IMR-90 (cell line): ENCODE data around the gene CADM3.

Source experiments
- BHLHE40 ChIP-seq: fragments of 150-350 bp; IDR thresholded peaks from 2 replicates; pipeline ENCODE4 v1.6.1; 2016; ENCODE audit warnings: mild to moderate bottlenecking, low read depth, low read length
- CEBPB ChIP-seq: IDR thresholded peaks from 2 replicates; pipeline ENCODE4 v1.6.1; 2012; ENCODE audit warnings: low read depth, low read length, improper control_type of control experiment
- CHD1 ChIP-seq: IDR thresholded peaks from 2 replicates; pipeline ENCODE4 v1.6.1; 2012; ENCODE audit warnings: low read depth, low read length, improper control_type of control experiment
- CTCF ChIP-seq: conservative IDR thresholded peaks from 2 replicates; pipeline ENCODE4 v1.5.1; 2012; ENCODE audit warnings: mild to moderate bottlenecking, low read depth, low read length, improper control_type of control experiment
- MAFK ChIP-seq: IDR thresholded peaks from 2 replicates; pipeline ENCODE4 v1.6.1; 2012; ENCODE audit warnings: low read depth, low read length, improper control_type of control experiment
- MXI1 ChIP-seq: IDR thresholded peaks from 2 replicates; pipeline ENCODE4 v1.6.1; 2012; ENCODE audit warnings: low read depth, mild to moderate bottlenecking, low read length, moderate library complexity, borderline replicate concordance
- NFE2L2 ChIP-seq: fragments of 150-350 bp; IDR thresholded peaks from 2 replicates; pipeline ENCODE4 v1.6.1; 2016; ENCODE audit warnings: low read depth, mild to moderate bottlenecking, low read length
- POLR2A ChIP-seq: IDR thresholded peaks from 2 replicates; pipeline ENCODE4 v1.6.1; 2012; ENCODE audit warnings: mild to moderate bottlenecking, low read depth, low read length
- RAD21 ChIP-seq: IDR thresholded peaks from 2 replicates; pipeline ENCODE4 v1.6.1; 2012; ENCODE audit warnings: low read length, improper control_type of control experiment
- RFX5 ChIP-seq: IDR thresholded peaks from 2 replicates; pipeline ENCODE4 v1.8.0; 2012; ENCODE audit warnings: low read depth, mild to moderate bottlenecking, low read length, moderate library complexity
- SMC3 ChIP-seq: fragments of 150-350 bp; IDR thresholded peaks from 2 replicates; pipeline ENCODE4 v1.6.1; 2016; ENCODE audit warnings: low read depth, mild to moderate bottlenecking, antibody characterized with exemption, low read length, moderate library complexity

DNA sequence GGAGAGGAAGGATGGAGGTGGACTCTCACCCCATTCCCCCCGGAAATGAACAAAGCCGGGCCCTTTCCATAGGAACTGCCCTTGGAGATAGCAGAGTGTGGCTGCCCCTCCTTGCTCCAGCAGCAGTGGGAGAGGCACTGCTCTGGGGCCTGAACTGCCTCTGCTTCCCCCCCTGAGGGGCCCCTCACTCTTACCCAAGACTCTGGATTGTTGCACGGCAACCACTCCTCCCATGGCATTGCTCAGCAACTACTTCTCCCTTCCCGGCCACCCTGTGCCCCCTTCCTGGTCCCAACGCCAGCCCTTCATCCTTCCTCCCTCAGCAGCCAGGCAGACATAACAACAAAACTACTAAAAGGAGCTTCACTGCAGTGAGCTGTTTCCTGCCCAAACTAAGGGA, 30.2 kb downstream of the CADM3 start:
- TF ChIP-seq CTCF (no peak), MAFK (no peak), RAD21 (no peak), POLR2A (no peak), CHD1 (no peak), BHLHE40 (no peak), SMC3 (no peak), CEBPB (no peak), MXI1 (no peak), NFE2L2 (no peak), RFX5 (no peak)
